ENCODE results near the gene NT5C.

The NT5C gene

GRCh38 chr17:75086496-75087181, 44.9 kb downstream of the NT5C start:
- Histone ChIP-seq H3K18ac (ENCODE audit: low read length) (peak overlapping the region; percentile 8), H2BK5ac (ENCODE audit: low read depth, low read length, poor library complexity) (peak overlapping the region; percentile 5), H2AFZ (ENCODE audit: insufficient read depth, low read length, poor library complexity) (no peak overlapping the region), H4K12ac (ENCODE audit: low read depth, low read length) (no peak overlapping the region), H3K27ac (ENCODE audit: low read depth, low read length) (no peak overlapping the region), H3K36me3 (ENCODE audit: control insufficient read depth in 1 of 2, insufficient read depth in 2 of 2, low read length in 2 of 2) (no peaks in the 10 kb centered on the region), H4K91ac (ENCODE audit: low read depth, low read length) (peak overlapping the region; percentile 90), H3K14ac (ENCODE audit: low read length) (peak overlapping the region; percentile 27), H3K79me2 (ENCODE audit: control insufficient read depth, insufficient read depth, low read length, poor library complexity) (peaks cover 17% of the 10 kb centered on the region), H3K27me3 (ENCODE audit: insufficient read depth, low read length) (no peaks in the 10 kb centered on the region), H2BK120ac (ENCODE audit: insufficient read depth, low read length, poor library complexity) (peak overlapping the region; percentile 21), H2BK12ac (ENCODE audit: low read length) (peak overlapping the region; percentile 78), H3K9ac (ENCODE audit: low read length) (no peak overlapping the region), H3K79me1 (ENCODE audit: low read length) (peaks cover 25% of the 10 kb centered on the region), H3K9me3 (ENCODE audit: insufficient read depth, low read depth, low read length) (no peaks in the 10 kb centered on the region), H2AK5ac (ENCODE audit: low read length) (peak overlapping the region; percentile 16), H3K4me1 (ENCODE audit: control insufficient read depth in 1 of 2, insufficient read depth in 2 of 2, low read length in 2 of 2) (peaks cover 34 to 47% of the 10 kb centered on the region in 2 experiments), H3K4me2 (ENCODE audit: low read length) (no peak overlapping the region), H3K4me3 (ENCODE audit: low read depth, low read length) (no peak overlapping the region), H4K8ac (ENCODE audit: low read depth, low read length) (peak overlapping the region; percentile 2), H3K4ac (ENCODE audit: low read depth, low read length) (no peak overlapping the region), H3K23ac (ENCODE audit: low read length) (no peak overlapping the region)
- no peak for DNase-seq
- 100% methylated on average over 1 of the region's 15 CpGs for WGBS (ENCODE audit: extremely low coverage, insufficient coverage, insufficient read length)

- WGBS (ENCODE audit: extremely low coverage, insufficient coverage, insufficient read length): no CpG with 5 or more reads among the region's 14 CpGs
- DNase-seq: no peak
- H3K79me2 ChIP-seq (ENCODE audit: control insufficient read depth, insufficient read depth, low read length, poor library complexity): peaks cover 15% of the 10 kb centered on the region
- H3K27me3 ChIP-seq (ENCODE audit: insufficient read depth, low read length): no peaks in the 10 kb centered on the region
- H2AK5ac ChIP-seq (ENCODE audit: low read length): peak overlapping the region; percentile 81
- no peak overlapping the region for H3K14ac ChIP-seq (ENCODE audit: low read length)
- no peak overlapping the region for H3K23ac ChIP-seq (ENCODE audit: low read length)
- no peak overlapping the region for H2AFZ ChIP-seq (ENCODE audit: insufficient read depth, low read length, poor library complexity)
- H3K9ac ChIP-seq (ENCODE audit: low read length): no peak overlapping the region
- peaks cover 22% of the 10 kb centered on the region for H3K79me1 ChIP-seq (ENCODE audit: low read length)
- H3K4me2 ChIP-seq (ENCODE audit: low read length): no peak overlapping the region
- H3K4me1 ChIP-seq (ENCODE audit: control insufficient read depth in 1 of 2, insufficient read depth in 2 of 2, low read length in 2 of 2): peaks cover 27 to 39% of the 10 kb centered on the region in 2 experiments
- peak overlapping the region; percentile 1 for H2BK5ac ChIP-seq (ENCODE audit: low read depth, low read length, poor library complexity)
- peak overlapping the region; percentile 1 for H4K91ac ChIP-seq (ENCODE audit: low read depth, low read length)
- H3K9me3 ChIP-seq (ENCODE audit: insufficient read depth, low read depth, low read length): no peaks in the 10 kb centered on the region
- no peak overlapping the region for H3K4me3 ChIP-seq (ENCODE audit: low read depth, low read length)
- H3K27ac ChIP-seq (ENCODE audit: low read depth, low read length): no peak overlapping the region
- peak overlapping the region; percentile 22 for H3K18ac ChIP-seq (ENCODE audit: low read length)
- no peak overlapping the region for H4K8ac ChIP-seq (ENCODE audit: low read depth, low read length)
- H3K36me3 ChIP-seq (ENCODE audit: control insufficient read depth in 1 of 2, insufficient read depth in 2 of 2, low read length in 2 of 2): no peaks in the 10 kb centered on the region
- H4K12ac ChIP-seq (ENCODE audit: low read depth, low read length): no peak overlapping the region
- H2BK12ac ChIP-seq (ENCODE audit: low read length): peak overlapping the region; percentile 81
- H3K4ac ChIP-seq (ENCODE audit: low read depth, low read length): no peak overlapping the region
- H2BK120ac ChIP-seq (ENCODE audit: insufficient read depth, low read length, poor library complexity): no peak overlapping the region
Measured at GRCh38 chr17:75084039-75084660, 47.4 kb downstream of the NT5C start.

GRCh38 chr17:75082683-75083082, 48.9 kb downstream of the NT5C start:
- Histone ChIP-seq H3K79me2 (ENCODE audit: control insufficient read depth, insufficient read depth, low read length, poor library complexity) (peaks cover 3% of the 10 kb centered on the region), H3K4ac (ENCODE audit: low read depth, low read length) (no peak overlapping the region), H3K4me1 (ENCODE audit: control insufficient read depth in 1 of 2, insufficient read depth in 2 of 2, low read length in 2 of 2) (peaks cover 29 to 42% of the 10 kb centered on the region in 2 experiments), H3K4me3 (ENCODE audit: low read depth, low read length) (no peak overlapping the region), H3K9me3 (ENCODE audit: insufficient read depth, low read depth, low read length) (no peaks in the 10 kb centered on the region), H3K23ac (ENCODE audit: low read length) (no peak overlapping the region), H3K36me3 (ENCODE audit: control insufficient read depth in 1 of 2, insufficient read depth in 2 of 2, low read length in 2 of 2) (no peaks in the 10 kb centered on the region), H3K14ac (ENCODE audit: low read length) (no peak overlapping the region), H2BK5ac (ENCODE audit: low read depth, low read length, poor library complexity) (no peak overlapping the region), H2AFZ (ENCODE audit: insufficient read depth, low read length, poor library complexity) (no peak overlapping the region), H4K91ac (ENCODE audit: low read depth, low read length) (no peak overlapping the region), H3K18ac (ENCODE audit: low read length) (no peak overlapping the region), H3K4me2 (ENCODE audit: low read length) (no peak overlapping the region), H2BK120ac (ENCODE audit: insufficient read depth, low read length, poor library complexity) (no peak overlapping the region), H2BK12ac (ENCODE audit: low read length) (peak overlapping the region; percentile 12), H3K9ac (ENCODE audit: low read length) (no peak overlapping the region), H4K12ac (ENCODE audit: low read depth, low read length) (no peak overlapping the region), H3K27me3 (ENCODE audit: insufficient read depth, low read length) (no peaks in the 10 kb centered on the region), H2AK5ac (ENCODE audit: low read length) (no peak overlapping the region), H3K79me1 (ENCODE audit: low read length) (peaks cover 21% of the 10 kb centered on the region), H3K27ac (ENCODE audit: low read depth, low read length) (no peak overlapping the region), H4K8ac (ENCODE audit: low read depth, low read length) (no peak overlapping the region)
- peak; percentile 51 to 62 for DNase-seq
- no CpG with 5 or more reads among the region's 6 CpGs for WGBS (ENCODE audit: extremely low coverage, insufficient coverage, insufficient read length)

GRCh38 chr17:75081611-75082540, 49.7 kb downstream of the NT5C start:
- H3K14ac ChIP-seq (ENCODE audit: low read length): no peak overlapping the region
- H2BK5ac ChIP-seq (ENCODE audit: low read depth, low read length, poor library complexity): no peak overlapping the region
- peaks cover 23% of the 10 kb centered on the region for H3K79me1 ChIP-seq (ENCODE audit: low read length)
- no peak overlapping the region for H3K9ac ChIP-seq (ENCODE audit: low read length)
- no peak overlapping the region for H3K27ac ChIP-seq (ENCODE audit: low read depth, low read length)
- no peak overlapping the region for H3K18ac ChIP-seq (ENCODE audit: low read length)
- DNase-seq: no peak
- H2AFZ ChIP-seq (ENCODE audit: insufficient read depth, low read length, poor library complexity): no peak overlapping the region
- no peak overlapping the region for H3K23ac ChIP-seq (ENCODE audit: low read length)
- no peak overlapping the region for H3K4me3 ChIP-seq (ENCODE audit: low read depth, low read length)
- no CpG with 5 or more reads among the region's 13 CpGs for WGBS (ENCODE audit: extremely low coverage, insufficient coverage, insufficient read length)
- no peak overlapping the region for H2BK120ac ChIP-seq (ENCODE audit: insufficient read depth, low read length, poor library complexity)
- H4K91ac ChIP-seq (ENCODE audit: low read depth, low read length): no peak overlapping the region
- no peaks in the 10 kb centered on the region for H3K36me3 ChIP-seq (ENCODE audit: control insufficient read depth in 1 of 2, insufficient read depth in 2 of 2, low read length in 2 of 2)
- no peak overlapping the region for H2AK5ac ChIP-seq (ENCODE audit: low read length)
- no peaks in the 10 kb centered on the region for H3K9me3 ChIP-seq (ENCODE audit: insufficient read depth, low read depth, low read length)
- H3K79me2 ChIP-seq (ENCODE audit: control insufficient read depth, insufficient read depth, low read length, poor library complexity): peaks cover 2% of the 10 kb centered on the region
- peaks cover 35 to 46% of the 10 kb centered on the region in 2 experiments for H3K4me1 ChIP-seq (ENCODE audit: control insufficient read depth in 1 of 2, insufficient read depth in 2 of 2, low read length in 2 of 2)
- no peaks in the 10 kb centered on the region for H3K27me3 ChIP-seq (ENCODE audit: insufficient read depth, low read length)
- H3K4ac ChIP-seq (ENCODE audit: low read depth, low read length): no peak overlapping the region
- H2BK12ac ChIP-seq (ENCODE audit: low read length): no peak overlapping the region
- H4K12ac ChIP-seq (ENCODE audit: low read depth, low read length): no peak overlapping the region
- H4K8ac ChIP-seq (ENCODE audit: low read depth, low read length): no peak overlapping the region
- no peak overlapping the region for H3K4me2 ChIP-seq (ENCODE audit: low read length)
